Stimulated activated CD8-positive, alpha-beta memory T cell treated with anti-CD3 and anti-CD28 coated beads, Interleukin-4, amount 100 ng/mL, for 4 hours (primary cell): Measurements from ENCODE around the gene LCNL1.

Experiments
- DNase-seq, 2 donors: peaks; one replicate each; pipeline ENCODE4 v3.0.0-alpha.2; 2020; ENCODE audit warnings: low read depth in 2 of 2, low spot score in 1 of 2

LCNL1 gene

GRCh38 chr9:136973618-136974617 lies 8.9 kb upstream of the LCNL1 start:
- no peak for DNase-seq

- no peak for DNase-seq
Measured at GRCh38 chr9:136974817-136975535, 7.8 kb upstream of the LCNL1 start.

GRCh38 chr9:136975644-136976043 lies 7.1 kb upstream of the LCNL1 start:
- DNase-seq = no peak

GRCh38 chr9:136977223-136977622 lies 5.6 kb upstream of the LCNL1 start, which contains the start of gene PTGDS:
PTGDS (plus strand) TSS chr9:136977504; CDS start chr9:136977579, 75 bp downstream.
- DNase-seq = no peak

- DNase-seq = no peak
Measured at GRCh38 chr9:136977649-136978072, 5.1 kb upstream of the LCNL1 start.

- peak; percentile 41 to 48 for DNase-seq
Measured at GRCh38 chr9:136978073-136978864, 4.5 kb upstream of the LCNL1 start.

GRCh38 chr9:136978865-136979544 lies 3.8 kb upstream of the LCNL1 start:
- no peak for DNase-seq

- DNase-seq = no peak
Measured at GRCh38 chr9:136979769-136980587, 2.8 kb upstream of the LCNL1 start.

GRCh38 chr9:136980669-136981478 lies 1.9 kb upstream of the LCNL1 start:
- DNase-seq = no peak

- DNase-seq = no peak
Measured at GRCh38 chr9:136981588-136982231, 1.1 kb upstream of the LCNL1 start.

- DNase-seq = no peak
Measured at GRCh38 chr9:136983167-136983566, 374 bp downstream of the LCNL1 start.

GRCh38 chr9:136983656-136984314 lies 992 bp downstream of the LCNL1 start:
- DNase-seq = no peak

GRCh38 chr9:136984464-136985026 lies 1.8 kb downstream of the LCNL1 start:
- DNase-seq = no peak

- DNase-seq = no peak
Measured at GRCh38 chr9:136985027-136985602, 2.3 kb downstream of the LCNL1 start.

GRCh38 chr9:136985853-136986252 lies 3.1 kb downstream of the LCNL1 start:
- DNase-seq = no peak

- DNase-seq = no peak
Measured at GRCh38 chr9:136988872-136989271, 6.1 kb downstream of the LCNL1 start.

GRCh38 chr9:136990242-136990911 lies 7.6 kb downstream of the LCNL1 start:
- DNase-seq = no peak
